Activated gamma-delta T cell (primary cell): ENCODE measurements around the gene KIRREL3.
"Not testable (repeated sequence)": the region's sequence is repeated elsewhere in the genome, so short reads cannot be mapped to it uniquely, and the experiment has no call there.

ENCODE experiments used
- DNase-seq: peaks from one replicate; lab custom pipeline; 2025; lab: John Stamatoyannopoulos, UW

The KIRREL3 gene

GRCh38 chr11:126403658-126404057, 596.9 kb downstream of the KIRREL3 start:
- DNase-seq = no peak

- no peak for DNase-seq
Measured at GRCh38 chr11:126403022-126403581, 597.5 kb downstream of the KIRREL3 start.

DNA sequence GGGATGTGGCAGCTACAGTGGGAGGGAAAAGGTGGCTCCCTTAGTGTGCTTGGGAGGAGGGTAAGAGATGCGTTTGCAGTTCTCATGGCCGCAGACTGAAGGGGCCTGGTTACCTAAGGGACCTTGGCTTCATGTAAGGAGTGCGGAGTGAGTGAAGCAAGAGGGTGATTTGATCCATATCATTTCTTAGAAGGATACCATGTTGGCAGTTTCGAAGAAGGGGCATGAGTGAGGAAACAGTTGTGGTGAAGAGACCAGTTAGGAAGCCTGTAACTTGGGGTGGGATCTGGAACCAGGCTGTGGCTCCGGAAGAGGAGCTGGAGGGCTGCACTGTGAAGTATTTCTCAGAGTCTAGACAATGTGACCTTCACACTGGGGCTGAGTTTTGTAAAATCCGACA, 600.1 kb downstream of the KIRREL3 start:
- no peak for DNase-seq

GRCh38 chr11:126400019-126400418, 600.6 kb downstream of the KIRREL3 start:
- DNase-seq = no peak

- no peak for DNase-seq
Measured at GRCh38 chr11:126398721-126399120, 601.8 kb downstream of the KIRREL3 start.

GRCh38 chr11:126398296-126398695, 602.3 kb downstream of the KIRREL3 start:
- no peak for DNase-seq

DNA sequence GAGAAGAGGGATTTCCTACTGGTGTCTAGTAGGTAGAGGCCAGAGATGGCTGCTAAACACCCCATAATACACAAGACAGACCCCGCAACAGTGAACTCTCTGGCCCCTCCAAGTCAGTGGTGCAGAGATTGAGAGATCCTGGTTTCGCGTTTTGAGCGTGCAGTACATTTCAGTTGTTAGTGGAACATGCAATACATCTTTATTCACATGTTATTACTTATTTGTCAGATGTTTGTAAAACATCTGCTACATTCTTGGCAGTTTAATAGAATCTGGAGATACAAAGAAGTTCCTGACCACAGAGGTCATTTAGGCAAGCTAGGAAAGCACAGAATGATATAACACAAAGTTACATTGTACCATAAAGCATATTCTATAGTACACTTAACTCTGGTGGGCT, 603.6 kb downstream of the KIRREL3 start:
- DNase-seq = no peak

GRCh38 chr11:126396266-126396665, 604.3 kb downstream of the KIRREL3 start:
- not testable (repeated sequence) for DNase-seq

GRCh38 chr11:126395784-126396183, 604.8 kb downstream of the KIRREL3 start:
- DNase-seq = not testable (repeated sequence)

DNA sequence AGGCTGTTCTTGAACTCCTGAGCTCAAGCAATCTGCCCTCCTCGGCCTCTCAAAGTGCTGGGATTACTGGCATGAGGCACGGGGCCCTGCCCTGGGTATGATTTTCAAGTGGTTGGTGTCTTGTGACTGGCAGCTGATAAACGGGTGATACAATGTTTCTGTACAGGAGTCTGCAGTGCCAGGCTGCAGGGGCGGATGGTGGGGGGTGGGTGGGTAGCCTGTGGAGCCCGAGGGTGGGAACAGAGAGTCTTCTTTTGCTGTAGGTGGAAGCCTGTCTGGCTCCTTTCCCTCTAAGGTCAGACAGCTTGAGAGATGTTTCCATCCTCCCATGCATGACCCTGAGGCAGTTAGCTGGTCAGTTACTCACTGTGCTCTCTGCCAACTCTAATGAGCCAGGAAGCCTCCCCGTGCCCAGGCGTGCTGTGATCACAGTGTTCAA, 605.9 kb downstream of the KIRREL3 start:
- not testable (repeated sequence) for DNase-seq

GRCh38 chr11:126394036-126394435, 606.5 kb downstream of the KIRREL3 start:
- DNase-seq = no peak

DNA sequence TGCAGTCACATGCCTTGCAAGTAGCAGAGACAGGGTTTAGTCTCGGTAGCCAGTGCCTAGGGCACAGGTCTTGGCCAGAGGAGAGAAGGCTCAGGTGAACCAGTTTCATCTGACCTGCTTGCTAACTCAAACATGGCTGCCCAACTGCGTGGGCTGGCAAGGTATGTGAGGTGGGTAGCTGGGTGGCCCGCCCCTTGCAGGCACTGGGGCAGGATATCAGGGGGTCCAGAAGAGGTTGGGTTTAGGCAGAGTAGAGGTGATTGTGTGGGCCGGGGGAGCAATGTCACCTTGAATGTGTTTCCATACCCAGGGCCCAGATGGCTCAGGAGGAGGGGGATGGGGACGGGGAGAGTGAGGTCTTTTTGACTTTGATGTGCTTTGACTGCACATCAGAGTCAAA, 607.4 kb downstream of the KIRREL3 start:
- DNase-seq = no peak

GRCh38 chr11:126392633-126393013, 607.9 kb downstream of the KIRREL3 start:
- DNase-seq = no peak

GRCh38 chr11:126391970-126392632, 608.5 kb downstream of the KIRREL3 start:
- no peak for DNase-seq

GRCh38 chr11:126391286-126391954, 609.1 kb downstream of the KIRREL3 start:
- no peak for DNase-seq

DNA sequence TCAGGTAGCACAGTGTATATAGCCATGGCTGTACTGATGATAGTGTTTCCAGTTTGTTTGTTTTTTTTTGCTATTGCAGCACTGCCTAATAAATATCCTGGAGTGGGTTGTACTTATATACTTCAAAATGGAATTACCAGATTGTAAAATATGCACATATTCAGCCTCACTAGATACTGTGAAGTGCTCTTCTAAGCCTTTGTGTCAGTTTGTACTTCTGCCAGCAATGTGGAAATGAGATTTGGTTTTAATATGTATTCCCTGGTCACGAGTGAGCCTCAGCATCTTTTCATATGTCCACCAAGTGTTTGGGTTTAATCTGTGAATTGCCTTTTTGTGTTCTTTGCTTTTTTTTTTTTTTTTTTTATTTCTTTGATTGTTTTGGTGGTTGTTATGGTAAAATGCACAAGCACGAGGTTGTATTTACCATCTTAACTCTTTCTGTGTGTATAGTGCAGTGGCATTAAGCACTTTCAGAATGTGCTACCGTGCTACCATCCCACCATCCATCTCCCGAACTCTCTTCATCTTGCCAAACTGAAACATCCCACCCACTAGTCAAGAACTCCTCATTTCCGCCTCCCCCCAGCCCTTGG, 610.2 kb downstream of the KIRREL3 start:
- no peak for DNase-seq

DNA sequence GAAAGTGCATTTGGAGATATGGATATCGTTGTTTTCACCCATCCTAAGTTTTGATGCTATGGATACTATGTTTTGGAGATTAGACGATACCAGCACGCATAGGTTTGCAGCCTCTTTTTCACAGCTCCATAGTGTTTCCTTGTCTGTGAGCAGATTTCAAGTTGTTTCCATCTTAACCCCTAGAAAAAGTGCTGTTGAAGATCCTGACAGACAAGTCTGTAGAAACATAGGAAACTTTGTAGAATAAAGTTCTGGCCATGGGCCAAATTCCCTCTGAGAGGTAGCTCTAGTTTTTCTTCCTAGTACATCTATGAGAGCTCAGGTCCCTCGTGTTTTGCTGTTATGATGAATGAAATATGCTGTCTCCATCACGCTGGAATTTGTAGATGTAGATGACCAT, 612.7 kb downstream of the KIRREL3 start:
- DNase-seq = no peak

GRCh38 chr11:126386729-126387071, 613.9 kb downstream of the KIRREL3 start:
- DNase-seq = not testable (repeated sequence)

DNA sequence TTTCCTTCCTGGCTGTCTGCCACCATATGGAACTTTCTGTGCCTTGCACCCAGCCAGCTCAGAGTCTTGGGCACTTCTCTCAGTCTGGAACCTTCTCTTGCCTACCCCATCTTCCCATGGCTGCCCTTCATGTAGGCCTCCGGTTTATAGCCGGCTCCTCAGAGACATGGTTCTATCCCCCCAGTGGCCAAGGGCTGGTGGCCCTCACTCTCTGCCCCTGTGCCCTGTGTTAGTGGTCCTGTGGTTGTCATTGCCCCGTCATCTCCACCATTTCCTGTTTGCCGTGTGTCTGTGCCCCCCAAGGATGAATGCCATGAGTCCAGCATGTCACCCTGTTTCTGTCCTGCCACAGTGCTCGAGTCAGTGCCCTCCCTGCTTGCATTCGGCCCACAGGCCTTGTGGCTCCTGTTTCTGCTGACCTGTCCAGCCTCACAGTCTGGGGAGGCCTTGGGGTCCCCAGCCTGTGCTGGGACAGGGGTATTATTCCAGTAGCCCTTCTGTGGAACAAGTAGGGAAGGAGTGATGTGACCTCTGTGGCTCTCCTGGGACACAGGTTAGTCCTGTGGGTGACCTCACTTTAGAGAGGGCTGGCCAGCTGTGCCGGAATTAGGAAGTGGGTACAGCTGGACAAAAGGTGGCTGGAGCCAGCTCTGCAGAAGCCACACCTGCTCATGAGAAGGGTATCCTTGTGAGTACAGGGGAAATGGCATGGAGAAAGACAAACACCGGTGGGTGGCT, 614.4 kb downstream of the KIRREL3 start:
- no peak for DNase-seq

DNA sequence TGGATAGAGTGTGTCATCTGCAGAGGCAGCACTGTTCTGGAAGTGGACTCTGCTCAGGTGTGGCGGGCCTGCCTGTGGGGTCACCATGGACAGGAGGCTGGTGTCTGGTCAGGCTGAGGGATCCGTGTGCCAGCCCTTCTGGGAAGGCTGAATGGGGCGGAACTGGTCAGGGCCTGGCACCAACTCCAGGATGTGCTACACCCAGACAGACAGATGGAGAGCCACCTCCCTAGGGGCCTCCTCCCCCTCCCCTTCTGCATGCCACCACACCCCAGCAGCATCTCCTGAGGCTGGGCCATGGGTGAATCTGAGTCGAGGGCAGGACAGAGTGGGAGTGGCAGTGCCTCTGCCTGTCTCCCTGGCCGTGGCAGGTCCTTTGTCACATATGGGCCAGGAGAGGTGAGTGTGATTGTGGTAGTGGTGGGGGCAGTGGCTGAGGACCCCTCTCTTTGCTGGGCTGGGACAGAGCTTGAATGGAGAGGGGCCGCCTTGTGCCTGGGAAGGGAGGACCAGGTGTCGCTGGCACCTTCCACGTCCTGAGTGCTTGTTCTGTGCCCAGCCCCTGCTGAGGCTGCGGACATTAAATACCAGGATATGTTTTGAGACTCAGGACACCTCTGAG, 616.0 kb downstream of the KIRREL3 start:
- no peak for DNase-seq

- no peak for DNase-seq
Measured at GRCh38 chr11:126383339-126384335, 616.9 kb downstream of the KIRREL3 start.
